ENCODE data around the gene DRAM1.
A peak's percentile ranks its signal among the peaks of the same experiment; 100 is the strongest.

DRAM1 gene

GRCh38 chr12:101892794-101893193 is 15.4 kb downstream of the DRAM1 start:
- POLR2A ChIA-PET: no interaction called here
- CTCF ChIA-PET: interaction anchor here (0.9 to 1.1 kb wide), 2 partner anchors 26 to 53 kb away, joined by 3 to 4 read pairs; no protein-coding TSS in a partner anchor

GRCh38 chr12:101901777-101902176 is 24.4 kb downstream of the DRAM1 start:
- Histone ChIP-seq H3K9me3 (ENCODE audit: control insufficient read depth, insufficient read depth, low read depth, low read length) (no peaks in the 10 kb centered on the region), H3K27ac (ENCODE audit: extremely low read depth, low read depth, low read length) (no peak overlapping the region), H3K4me1 (ENCODE audit: control insufficient read depth, insufficient read depth, low read length) (no peaks in the 10 kb centered on the region), H3K36me3 (ENCODE audit: control insufficient read depth in 2 of 2, insufficient read depth in 1 of 2, low read length in 2 of 2) (peaks cover 0 to 7% of the 10 kb centered on the region in 2 experiments; a peak in 1 of 3 replicates), H3K4me3 (ENCODE audit: low read depth, low read length) (no peak overlapping the region)
- ChIA-PET POLR2A (no interaction called here), CTCF (interaction anchor here (0.6 kb wide), 2 partner anchors 16 to 719 kb away, joined by 4 read pairs; no protein-coding TSS in a partner anchor)
- TF ChIP-seq ZNF518A (tag by site-specific recombination; conservative IDR thresholded peaks at IDR 0.05; ENCODE audit: low read depth) (no peak), ZNF2 (tag by site-specific recombination; IDR thresholded peaks at IDR 0.05) (no peak), ZBTB26 (tag by site-specific recombination; optimal IDR thresholded peaks at IDR 0.05) (no peak)

More at GRCh38 chr12:101892794-101893193, 15.4 kb downstream of the DRAM1 start:
- H3K36me3 ChIP-seq (ENCODE audit: control insufficient read depth in 2 of 2, insufficient read depth in 1 of 2, low read length in 2 of 2): no peaks in the 10 kb centered on the region
- H3K27ac ChIP-seq (ENCODE audit: extremely low read depth, low read depth, low read length): no peak overlapping the region
- no peak overlapping the region for H3K4me3 ChIP-seq (ENCODE audit: low read depth, low read length)
- TF ChIP-seq ZNF202 (tag by site-specific recombination; IDR thresholded peaks at IDR 0.05; ENCODE audit: borderline replicate concordance) (no peak), ZNF600 (tag by site-specific recombination; IDR thresholded peaks at IDR 0.05) (0 out of 2 replicates have a peak, but pooled peaks have one; percentile 22)
- H3K4me1 ChIP-seq (ENCODE audit: control insufficient read depth, insufficient read depth, low read length): peaks cover 10% of the 10 kb centered on the region
- H3K9me3 ChIP-seq (ENCODE audit: control insufficient read depth, insufficient read depth, low read depth, low read length): no peaks in the 10 kb centered on the region

- ChIA-PET CTCF (interaction anchor here (0.6 kb wide), 1 partner anchor 9 kb away, joined by 3 read pairs; no protein-coding TSS in a partner anchor), POLR2A (interaction anchor here (0.7 kb wide), 1 partner anchor 836 kb away, joined by 3 read pairs; no protein-coding TSS in a partner anchor)
- no peaks in the 10 kb centered on the region for H3K4me1 ChIP-seq (ENCODE audit: control insufficient read depth, insufficient read depth, low read length)
- H3K36me3 ChIP-seq (ENCODE audit: control insufficient read depth in 2 of 2, insufficient read depth in 1 of 2, low read length in 2 of 2): peaks cover 0 to 7% of the 10 kb centered on the region in 2 experiments; a peak in 1 of 3 replicates
- no peak overlapping the region for H3K27ac ChIP-seq (ENCODE audit: extremely low read depth, low read depth, low read length)
- H3K4me3 ChIP-seq (ENCODE audit: low read depth, low read length): no peak overlapping the region
- TF ChIP-seq ZSCAN5A (tag by site-specific recombination; IDR thresholded peaks at IDR 0.05) (no peak), ZNF324 (tag by site-specific recombination; IDR thresholded peaks at IDR 0.05) (no peak), BCL11B (tag by site-specific recombination; IDR thresholded peaks at IDR 0.05; ENCODE audit: low read depth) (no peak), BCL6B (tag by site-specific recombination; IDR thresholded peaks at IDR 0.05) (no peak), SCRT1 (tag by site-specific recombination; IDR thresholded peaks at IDR 0.05; ENCODE audit: borderline replicate concordance) (no peak), ZNF26 (tag by site-specific recombination; IDR thresholded peaks at IDR 0.05) (no peak), ZNF791 (tag by site-specific recombination; IDR thresholded peaks at IDR 0.05) (no peak), ZNF664 (tag by site-specific recombination; IDR thresholded peaks at IDR 0.05) (no peak), ZNF658 (tag by site-specific recombination; IDR thresholded peaks at IDR 0.05) (no peak), INSM2 (tag by site-specific recombination; IDR thresholded peaks at IDR 0.05) (no peak), ZNF155 (tag by site-specific recombination; IDR thresholded peaks at IDR 0.05) (no peak), ZNF140 (tag by site-specific recombination; IDR thresholded peaks at IDR 0.05) (no peak)
- H3K9me3 ChIP-seq (ENCODE audit: control insufficient read depth, insufficient read depth, low read depth, low read length): no peaks in the 10 kb centered on the region
Measured at GRCh38 chr12:101902641-101903040, 25.3 kb downstream of the DRAM1 start.

Measured in HEK293 (cell line).